CD4-positive, alpha-beta T cell treated with Interleukin-4 for 4 hours (primary cell): ENCODE measurements around the gene CEP104.
A peak's percentile ranks its signal among the peaks of the same experiment; 100 is the strongest.
"Not testable (repeated sequence)": the region's sequence is repeated elsewhere in the genome, so short reads cannot be mapped to it uniquely, and the experiment has no call there.

Experiments used
- DNase-seq: peaks from one replicate; pipeline ENCODE4 v3.0.0-alpha.2; 2020

CEP104 gene

GRCh38 chr1:3821447-3821846, 35.6 kb downstream of the CEP104 start:
- no peak for DNase-seq

GRCh38 chr1:3821004-3821403, 36.0 kb downstream of the CEP104 start:
- DNase-seq: no peak

GRCh38 chr1:3820316-3820715, 36.7 kb downstream of the CEP104 start:
- DNase-seq: no peak

- DNase-seq: no peak
Observed at GRCh38 chr1:3819771-3820200, 37.2 kb downstream of the CEP104 start.

- no peak for DNase-seq
Observed at GRCh38 chr1:3817821-3818597, 39.0 kb downstream of the CEP104 start.

- no peak for DNase-seq
Observed at GRCh38 chr1:3817138-3817740, 39.8 kb downstream of the CEP104 start.

GRCh38 chr1:3816331-3817137, 40.5 kb downstream of the CEP104 start:
- DNase-seq: no peak

GRCh38 chr1:3814771-3815561, 42.0 kb downstream of the CEP104 start:
- no peak for DNase-seq

- DNase-seq: no peak
Observed at GRCh38 chr1:3814065-3814464, 42.9 kb downstream of the CEP104 start.

GRCh38 chr1:3811595-3811911, 45.5 kb downstream of the CEP104 start:
- no peak for DNase-seq

- peak; percentile 15 for DNase-seq
Observed at GRCh38 chr1:3810149-3810761, 46.8 kb downstream of the CEP104 start.

GRCh38 chr1:3809680-3810079, 47.3 kb downstream of the CEP104 start:
- DNase-seq: no peak

- no peak for DNase-seq
Observed at GRCh38 chr1:3807769-3808168, 49.2 kb downstream of the CEP104 start.

GRCh38 chr1:3805038-3805437, 52.0 kb downstream of the CEP104 start:
- DNase-seq: no peak

- DNase-seq: not testable (repeated sequence)
Observed at GRCh38 chr1:3804627-3804944, 52.4 kb downstream of the CEP104 start.

- no peak for DNase-seq
Observed at GRCh38 chr1:3803905-3804626, 52.9 kb downstream of the CEP104 start.

GRCh38 chr1:3800795-3801194, 56.2 kb downstream of the CEP104 start:
- not testable (repeated sequence) for DNase-seq

- no peak for DNase-seq
Observed at GRCh38 chr1:3799976-3800685, 56.9 kb downstream of the CEP104 start.

GRCh38 chr1:3796215-3797061, 60.6 kb downstream of the CEP104 start, which contains the start of gene LRRC47:
LRRC47 (minus strand) TSS chr1:3796498; CDS start chr1:3796476, 22 bp downstream.
- DNase-seq: peak; percentile 94
